HepG2 (cell line): Measurements from ENCODE around the gene DNAJC5. TPM values are rescaled to one million over a fixed set of nuclear protein-coding genes. Genes with fewer than 3 reads are reported as not detected.

Experiments
- ARNTL ChIP-seq: sonication (generic); formaldehyde crosslinking; IDR thresholded peaks from 2 replicates; pipeline ENCODE4 v1.4.0; 2020; ENCODE audit warnings: mild to moderate bottlenecking, missing genetic modification reagents
- ASH2L ChIP-seq: fragments of 300-600, 200-600 bp; sonication (generic); IDR thresholded peaks from 2 replicates; pipeline ENCODE4 v1.7.0; 2017; ENCODE audit warnings: low read depth, mild to moderate bottlenecking, moderate library complexity, mixed read lengths, low read length; ENCODE audit not compliant: insufficient read length
- DDIT3 ChIP-seq: sonication (generic); formaldehyde crosslinking; IDR thresholded peaks from 2 replicates; pipeline ENCODE4 v1.4.0; 2020; ENCODE audit warnings: mild to moderate bottlenecking, missing genetic modification reagents
- ETV5 ChIP-seq: IDR thresholded peaks from 2 replicates; pipeline ENCODE4 v1.6.1; 2018; ENCODE audit warnings: missing biosample characterization, missing genetic modification reagents, inconsistent platforms, borderline replicate concordance
- FOXA1 ChIP-seq, 2 experiments: fragments of 450-650 bp in 1 of 2; sonication (generic) in 1 of 2; formaldehyde crosslinking in 1 of 2; IDR thresholded peaks; 2 replicates each; pipeline versions ENCODE4 v1.4.0 to v1.6.1; 2016 to 2020; ENCODE audit warnings: missing genetic modification reagents in 1 of 2
- GMEB1 ChIP-seq: sonication (generic); formaldehyde crosslinking; IDR thresholded peaks from 2 replicates; pipeline ENCODE4 v1.5.1; 2020; ENCODE audit warnings: missing genetic modification reagents, mild to moderate bottlenecking, borderline replicate concordance
- KAT8 ChIP-seq: IDR thresholded peaks from 2 replicates; pipeline ENCODE4 v1.6.1; 2016; ENCODE audit warnings: missing genetic modification reagents, missing compliant biosample characterization
- KDM6A ChIP-seq: IDR thresholded peaks from 2 replicates; pipeline ENCODE4 v1.6.1; 2016; ENCODE audit warnings: low read depth
- ONECUT2 ChIP-seq: sonication (generic); formaldehyde crosslinking; IDR thresholded peaks from 2 replicates; pipeline ENCODE4 v1.4.0; 2020; ENCODE audit warnings: missing genetic modification reagents
- PHF8 ChIP-seq: sonication (generic); formaldehyde crosslinking; IDR thresholded peaks from 2 replicates; pipeline ENCODE4 v1.5.0; 2020; ENCODE audit warnings: missing genetic modification reagents
- PRDM4 ChIP-seq: sonication (generic); formaldehyde crosslinking; IDR thresholded peaks from 2 replicates; pipeline ENCODE4 v1.9.0; 2021; ENCODE audit warnings: missing genetic modification reagents, borderline replicate concordance
- PREB ChIP-seq: sonication (generic); formaldehyde crosslinking; IDR thresholded peaks from 2 replicates; pipeline ENCODE4 v1.4.0; 2020; ENCODE audit warnings: missing genetic modification reagents
- SMYD3 ChIP-seq: sonication (generic); formaldehyde crosslinking; IDR thresholded peaks from 2 replicates; pipeline ENCODE4 v1.8.1; 2023; ENCODE audit warnings: mild to moderate bottlenecking, missing genetic modification reagents
- SRY ChIP-seq: sonication (generic); formaldehyde crosslinking; IDR thresholded peaks from 2 replicates; pipeline ENCODE4 v1.8.0; 2022; ENCODE audit warnings: mild to moderate bottlenecking, missing genetic modification reagents
- THRA ChIP-seq: sonication (generic); formaldehyde crosslinking; IDR thresholded peaks from 2 replicates; pipeline ENCODE4 v1.4.0; 2020; ENCODE audit warnings: missing genetic modification reagents, borderline replicate concordance
- ZNF280B ChIP-seq: sonication (generic); formaldehyde crosslinking; IDR thresholded peaks from 2 replicates; pipeline ENCODE4 v1.5.0; 2020; ENCODE audit warnings: missing genetic modification reagents, mild to moderate bottlenecking, borderline replicate concordance
- ZNF629 ChIP-seq: sonication (generic); formaldehyde crosslinking; conservative IDR thresholded peaks from 2 replicates; pipeline ENCODE4 v1.5.0; 2020; ENCODE audit warnings: missing genetic modification reagents
- ZNF781 ChIP-seq: sonication (generic); formaldehyde crosslinking; IDR thresholded peaks from 2 replicates; pipeline ENCODE4 v1.5.1; 2020; ENCODE audit warnings: borderline replicate concordance, mild to moderate bottlenecking, missing genetic modification reagents; ENCODE audit errors: not compliant biosample characterization
- ZNF850 ChIP-seq: sonication (generic); formaldehyde crosslinking; conservative IDR thresholded peaks from 2 replicates; pipeline ENCODE4 v1.9.0; 2021; ENCODE audit warnings: mild to moderate bottlenecking, missing genetic modification reagents
- polyA plus RNA-seq, 8 experiments: library from polyadenylated mRNA; depleted of rRNA in 3 of 8; stranded (reverse) in 7 of 8; unstranded in 1 of 8; fragments of >200 nt; fragmentation: Illumina TruSeq in 4 of 8; extraction: Trizol in 4 of 8; gene quantifications; 2 replicates each; pipeline versions ENCODE4 v1.2.1 to v1.2.3, GENCODE V29; 2011 to 2016; ENCODE audit warnings: low read depth in 4 of 8, missing spikeins in 1 of 8, mixed read lengths in 1 of 8; ENCODE audit not compliant: insufficient read depth in 1 of 8
- total RNA-seq, 5 experiments: library from RNA; depleted of rRNA; stranded (reverse); fragments of >200 nt; fragmentation: Illumina TruSeq; extraction: Trizol; gene quantifications; 2 replicates each; pipeline ENCODE4 v1.2.3, GENCODE V29; 2016; ENCODE audit warnings: low read depth in 1 of 5

DNAJC5 gene
- total and polyA plus RNA-seq, 2 of the 13 experiments (the other 11 are each of a cell fraction or from before 2014, with no cell fraction given), result 42.8 to 64.5 TPM

GRCh38 chr20:63896264-63897105 is 1.6 kb downstream of the DNAJC5 start (continued):
- TF ChIP-seq DDIT3, result no peak
- no peak for TF ChIP-seq PRDM4 (CRISPR knock-in tag)
- TF ChIP-seq KDM6A (CRISPR knock-in tag), result 0 out of 2 replicates have a peak, but pooled peaks have one; percentile 11
- TF ChIP-seq ONECUT2 (CRISPR knock-in tag), result peak; percentile 39; the same call in 1 of the 2 replicates
- peak; percentile 76 for TF ChIP-seq ETV5 (CRISPR knock-in tag)
- TF ChIP-seq SMYD3 (CRISPR knock-in tag), result peak; percentile 91; the same call in 1 of the 2 replicates
- TF ChIP-seq KAT8, result peak; percentile 86
- peak; percentile 59; the same call in 1 of the 2 replicates for TF ChIP-seq ZNF850 (CRISPR knock-in tag)
- TF ChIP-seq ARNTL, result peak; percentile 74
- peak; percentile 58 for TF ChIP-seq PHF8 (CRISPR knock-in tag)
- TF ChIP-seq PREB (CRISPR knock-in tag), result 0 out of 2 replicates have a peak, but pooled peaks have one; percentile 62
- peak; percentile 86; the same call in 1 of the 2 replicates for TF ChIP-seq GMEB1
- TF ChIP-seq ZNF629 (CRISPR knock-in tag), result 0 out of 2 replicates have a peak, but pooled peaks have one; percentile 25
- no peak for TF ChIP-seq FOXA1 (IDR thresholded peaks at IDR 0.05)
- TF ChIP-seq FOXA1 (CRISPR knock-in tag; IDR thresholded peaks at IDR 0.05), result peak; percentile 87
- peak; percentile 81 for TF ChIP-seq ASH2L
- peak; percentile 34 for TF ChIP-seq ZNF781 (CRISPR knock-in tag)
- TF ChIP-seq THRA (CRISPR knock-in tag), result peak; percentile 23; the same call in 1 of the 2 replicates
- TF ChIP-seq SRY (CRISPR knock-in tag), result peak; percentile 62; the same call in 1 of the 2 replicates
- no peak for TF ChIP-seq ZNF280B (CRISPR knock-in tag)
